Measurements from ENCODE around the gene VN1R5. TPM values are rescaled to one million over a fixed set of nuclear protein-coding genes. Genes with fewer than 3 reads are reported as not detected.
A peak's percentile ranks its signal among the peaks of the same experiment; 100 is the strongest.
"Not testable (repeated sequence)": the region's sequence is repeated elsewhere in the genome, so short reads cannot be mapped to it uniquely, and the experiment has no call there.

Gene VN1R5
- polyA plus RNA-seq (2014; cell fraction: cytosol; rRNA removed): not detected in 2 replicates
- not detected in 2 replicates for polyA plus RNA-seq (2014; cell fraction: nucleus; rRNA removed)

DNA sequence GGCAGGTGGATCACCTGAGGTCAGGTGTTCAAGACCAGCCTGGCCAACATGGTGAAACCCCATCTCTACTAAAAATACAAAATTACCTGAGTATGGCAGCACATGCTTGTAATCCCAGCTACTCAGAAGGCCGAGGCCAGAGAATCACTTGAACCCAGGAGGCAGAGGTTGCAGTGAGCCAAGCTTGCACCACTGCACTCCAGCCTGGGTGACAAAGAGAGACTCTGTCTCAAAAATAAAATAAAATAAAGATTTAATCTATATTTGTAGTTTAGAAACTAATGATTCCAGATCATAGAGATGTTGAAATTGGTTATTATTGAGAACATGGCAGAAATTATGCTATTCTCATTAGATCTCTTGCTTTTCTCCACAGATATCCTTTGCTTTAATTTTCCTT is at the start of gene VN1R5:
TSS of gene VN1R5 (plus strand) at position 301 of the 400 bp plus-strand sequence.
- not testable (repeated sequence) for DNase-seq (ENCODE audit: low spot score)

DNA sequence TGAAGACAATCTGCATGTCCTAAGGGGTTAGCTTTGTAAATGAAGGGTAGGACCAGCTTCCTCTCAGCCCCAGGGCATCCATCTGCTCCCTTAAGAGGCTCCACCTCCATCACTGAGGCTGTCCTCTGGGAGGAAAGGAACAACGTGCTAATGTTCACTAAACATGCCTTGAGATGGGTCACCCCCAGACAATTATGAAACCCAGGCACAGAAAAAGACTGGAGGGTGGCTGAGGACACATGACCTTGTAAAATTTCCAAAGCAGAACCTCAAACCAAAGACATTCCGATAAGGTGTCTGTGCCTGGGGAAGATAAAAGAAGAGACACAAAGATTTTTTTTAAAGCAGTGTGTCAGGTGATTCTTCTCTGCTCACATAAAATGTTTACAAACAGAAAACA is 46.5 kb upstream of the VN1R5 start:
- no peak for DNase-seq (ENCODE audit: low spot score)

DNA sequence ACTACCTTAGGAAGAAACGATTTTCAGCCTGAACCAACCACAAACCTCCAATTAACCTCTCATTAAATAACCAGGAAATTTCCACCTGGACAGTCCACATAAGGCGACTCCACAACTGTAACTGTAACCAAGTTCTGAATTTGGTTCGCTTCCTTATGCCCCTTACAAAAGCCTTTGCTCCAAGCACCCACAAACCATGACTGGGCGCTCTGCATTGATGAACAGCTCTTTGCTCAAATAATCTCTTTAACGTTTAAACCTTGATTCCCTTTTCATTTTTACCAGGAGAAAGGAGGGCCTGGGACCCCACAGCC is 45.9 kb upstream of the VN1R5 start:
- DNase-seq (ENCODE audit: low spot score): no peak

DNA sequence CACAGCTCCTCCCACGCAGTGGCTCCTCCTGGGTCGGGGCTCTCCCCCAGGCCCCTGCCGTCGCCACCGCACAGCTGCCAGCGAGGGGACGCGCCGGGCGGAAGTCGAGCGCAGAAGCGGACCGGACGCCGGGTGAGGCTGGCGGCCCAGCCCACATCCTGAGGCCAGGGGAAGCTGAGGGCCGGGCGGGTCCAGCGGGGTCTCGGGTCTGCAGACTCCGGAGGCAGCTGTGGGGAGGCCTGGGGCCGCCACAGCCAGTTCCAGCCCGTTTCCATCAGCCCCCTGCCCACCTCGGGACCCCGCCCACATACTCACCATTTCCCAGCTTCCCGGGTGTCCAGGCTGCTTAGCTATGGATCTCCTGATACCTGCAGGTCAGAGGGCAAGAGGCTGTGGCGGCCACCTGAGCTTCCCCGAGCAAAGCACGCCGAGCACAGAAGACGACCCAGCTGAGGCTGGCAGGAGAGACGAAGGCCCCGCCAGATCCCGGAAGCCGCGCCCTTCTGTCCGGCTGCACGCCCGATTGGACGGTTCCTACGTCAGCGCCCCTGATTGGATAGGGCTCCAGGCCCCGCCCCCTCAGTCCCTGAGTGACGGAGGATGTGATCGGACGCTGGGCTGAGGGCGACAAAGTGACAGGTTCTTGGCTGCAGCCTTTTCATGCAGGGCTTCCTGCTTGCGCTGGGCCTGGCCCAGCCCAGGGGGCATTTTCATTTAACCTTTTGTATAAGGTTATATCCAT is 45.3 kb upstream of the VN1R5 start:
- DNase-seq (ENCODE audit: low spot score): peak; percentile 95

DNA sequence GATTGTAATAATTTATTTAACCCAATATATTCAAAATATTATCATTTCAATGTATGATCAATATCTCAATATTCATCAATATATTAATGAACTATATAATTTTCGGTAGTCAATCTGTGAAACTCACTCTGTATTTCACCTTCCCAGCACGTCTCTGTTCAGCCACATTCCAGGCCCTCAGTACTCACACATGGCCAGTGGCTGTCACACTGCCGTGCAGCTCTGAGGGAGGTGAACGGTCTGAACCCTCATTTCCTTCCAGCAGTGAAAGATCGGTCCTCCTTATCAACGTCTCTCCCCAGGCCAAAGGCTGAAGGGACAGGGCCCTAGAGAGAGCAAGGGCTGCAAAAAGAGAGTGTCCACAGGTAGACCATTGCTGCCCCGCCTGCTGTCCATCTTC is 44.5 kb upstream of the VN1R5 start:
- peak; percentile 7 for DNase-seq (ENCODE audit: low spot score)

DNA sequence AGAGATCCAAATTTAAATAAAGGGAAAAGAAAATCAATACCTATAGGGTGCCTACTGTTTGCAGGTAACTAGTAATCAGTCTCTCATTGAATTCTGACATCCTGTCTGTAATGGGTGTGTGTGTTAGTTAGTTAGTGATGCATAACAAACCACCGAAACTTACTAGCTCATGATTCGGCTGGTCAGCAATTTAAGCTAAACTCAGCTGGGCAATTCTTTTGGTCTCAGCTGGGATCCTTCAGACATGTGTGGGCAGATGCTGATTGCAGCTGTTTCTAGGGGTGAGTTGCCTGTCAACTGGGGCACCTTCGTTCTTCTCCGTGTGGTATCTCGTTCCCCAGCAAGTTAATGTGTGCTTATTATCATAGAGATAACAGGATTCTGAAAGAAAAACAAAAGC is 43.9 kb upstream of the VN1R5 start:
- DNase-seq (ENCODE audit: low spot score): no peak

DNA sequence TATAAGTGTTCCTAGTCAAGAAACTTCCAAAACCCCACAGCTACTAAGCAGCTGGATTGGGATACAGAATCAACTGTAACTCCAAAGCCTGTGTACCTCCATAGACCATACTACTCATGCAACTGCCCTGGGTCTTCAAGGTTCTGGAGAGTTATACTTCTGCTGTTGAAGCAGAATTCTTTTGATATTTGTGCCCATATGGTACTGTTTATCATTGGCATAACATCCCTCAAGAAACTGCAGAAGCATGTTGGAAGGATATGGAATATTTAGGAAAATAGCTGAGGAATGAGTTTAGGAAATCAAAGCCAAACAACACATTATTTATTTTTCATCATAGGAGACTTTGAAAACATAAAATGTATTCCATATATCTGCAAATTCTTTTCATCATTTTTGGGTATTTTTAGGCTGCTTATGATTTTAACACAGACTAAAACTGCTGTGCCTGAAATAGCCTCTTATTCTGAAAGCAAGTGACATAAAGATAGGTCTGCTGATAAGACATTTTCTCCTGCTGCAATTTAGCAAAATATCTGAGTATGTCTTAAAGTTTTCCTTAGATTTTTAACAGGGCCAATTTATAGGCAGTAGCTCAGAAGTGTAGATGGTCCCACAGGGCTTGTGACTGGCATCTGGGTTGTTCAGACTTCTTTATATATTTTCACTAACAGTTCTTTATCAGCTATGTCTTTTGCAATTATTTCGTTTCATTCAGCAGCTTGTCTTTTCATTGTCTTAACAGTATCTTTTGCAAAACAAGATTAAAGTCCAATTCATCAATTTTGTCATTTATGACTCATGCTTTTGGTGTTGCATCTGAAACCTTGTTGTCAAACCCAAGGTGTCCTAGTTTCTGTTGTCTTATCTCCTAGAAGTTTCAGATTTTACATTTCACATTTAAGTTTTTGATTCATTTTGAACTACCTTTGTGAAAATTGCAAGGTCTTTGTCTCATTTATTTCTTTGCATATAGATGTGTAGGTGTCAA is 43.0 kb upstream of the VN1R5 start:
- DNase-seq (ENCODE audit: low spot score): no peak

DNA sequence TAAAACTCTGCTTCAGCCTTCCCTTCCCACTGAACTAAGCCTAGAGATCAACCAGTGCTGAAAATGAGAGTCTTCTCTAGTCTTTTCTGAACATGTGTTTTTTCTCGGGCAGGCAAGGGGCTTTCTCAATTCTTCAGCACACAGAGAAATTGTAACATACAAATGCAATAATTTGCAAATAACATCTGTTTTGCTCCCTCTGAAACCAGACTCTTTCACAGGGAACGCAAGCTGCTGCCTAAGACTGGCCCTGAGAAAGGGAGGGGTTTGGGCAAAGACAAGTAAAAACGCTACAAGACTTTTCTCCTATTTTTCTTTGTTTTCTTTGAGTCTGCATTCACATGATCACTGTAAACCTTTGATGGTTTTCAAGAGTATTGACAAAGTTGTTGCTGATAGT is 39.6 kb upstream of the VN1R5 start:
- no peak for DNase-seq (ENCODE audit: low spot score)

DNA sequence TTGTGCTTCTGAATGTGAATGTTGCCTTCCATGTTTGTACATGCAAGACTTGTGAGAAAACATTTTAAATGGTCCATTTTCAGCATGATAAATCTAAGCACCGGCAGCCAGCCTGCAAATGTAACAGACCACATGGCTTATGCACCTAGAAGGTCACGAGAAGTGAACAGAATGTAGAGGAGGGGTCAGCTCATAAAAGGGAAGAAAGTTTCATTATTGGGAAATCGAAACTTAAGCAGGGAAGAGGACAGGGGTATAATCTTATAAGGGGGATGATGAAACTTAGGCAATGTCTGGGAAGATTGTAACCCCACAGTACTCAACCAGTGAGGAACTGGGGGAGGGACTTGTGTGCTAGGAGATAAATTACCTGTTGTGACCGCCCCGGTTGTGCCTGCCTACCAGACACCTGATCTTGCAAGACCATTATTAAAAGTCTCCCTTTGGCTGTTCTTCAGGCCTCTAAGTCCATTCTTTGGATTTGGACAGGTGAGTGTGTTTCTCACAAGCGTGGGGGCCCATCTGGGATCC is 37.7 kb upstream of the VN1R5 start:
- no peak for DNase-seq (ENCODE audit: low spot score)

DNA sequence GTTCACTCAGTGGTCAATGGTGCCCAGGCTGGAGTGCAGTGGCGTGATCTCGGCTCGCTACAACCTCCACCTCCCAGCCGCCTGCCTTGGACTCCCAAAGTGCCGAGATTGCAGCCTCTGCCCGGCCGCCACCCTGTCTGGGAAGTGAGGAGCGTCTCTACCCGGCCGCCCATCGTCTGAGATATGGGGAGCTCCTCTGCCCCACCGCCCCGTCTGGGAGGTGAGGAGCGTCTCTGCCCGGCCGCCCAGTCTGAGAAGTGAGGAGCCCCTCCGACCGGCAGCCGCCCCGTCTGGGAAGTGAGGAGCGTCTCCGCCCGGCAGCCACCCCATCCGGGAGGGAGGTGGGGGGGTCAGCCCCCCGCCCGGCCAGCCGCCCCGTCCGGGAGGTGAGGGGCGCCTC is 35.6 kb upstream of the VN1R5 start:
- DNase-seq (ENCODE audit: low spot score): not testable (repeated sequence)

DNA sequence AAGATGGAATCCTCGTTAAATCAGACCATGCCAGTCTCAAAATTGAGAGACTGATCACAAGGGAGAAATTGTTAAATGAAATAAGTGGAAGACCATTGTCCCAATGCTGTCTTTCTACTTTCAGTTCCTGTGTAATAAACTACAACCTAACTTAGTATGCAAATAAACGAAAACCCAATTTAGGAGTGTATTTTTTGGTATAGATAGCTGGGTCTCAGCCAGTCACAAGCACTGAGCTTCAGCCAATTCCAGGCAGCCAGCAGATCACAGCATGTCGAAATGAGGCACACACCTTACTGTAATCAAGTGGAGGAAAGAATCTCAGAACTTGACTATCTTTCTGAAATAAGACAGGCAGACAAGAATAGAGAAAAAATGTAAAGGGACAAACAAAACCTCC is 33.0 kb upstream of the VN1R5 start:
- DNase-seq (ENCODE audit: low spot score): no peak

DNA sequence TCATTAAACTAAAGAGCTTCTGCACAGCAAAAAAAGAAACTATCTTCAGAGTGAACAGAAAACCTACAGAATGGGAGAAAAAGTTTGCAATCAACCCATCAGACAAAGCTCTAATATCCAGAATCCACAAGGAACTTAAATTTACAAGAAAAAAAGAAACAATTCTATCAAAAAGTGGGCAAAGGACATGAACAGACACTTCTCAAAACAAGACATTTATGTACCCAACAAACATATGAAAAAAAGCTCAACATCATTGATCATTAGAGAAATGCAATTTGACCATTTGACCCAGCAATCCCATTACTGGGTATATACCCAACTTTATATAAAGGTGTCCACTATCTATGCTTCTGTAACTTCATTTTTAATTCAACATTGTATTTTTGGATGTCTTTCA is 31.1 kb upstream of the VN1R5 start:
- no peak for DNase-seq (ENCODE audit: low spot score)

DNA sequence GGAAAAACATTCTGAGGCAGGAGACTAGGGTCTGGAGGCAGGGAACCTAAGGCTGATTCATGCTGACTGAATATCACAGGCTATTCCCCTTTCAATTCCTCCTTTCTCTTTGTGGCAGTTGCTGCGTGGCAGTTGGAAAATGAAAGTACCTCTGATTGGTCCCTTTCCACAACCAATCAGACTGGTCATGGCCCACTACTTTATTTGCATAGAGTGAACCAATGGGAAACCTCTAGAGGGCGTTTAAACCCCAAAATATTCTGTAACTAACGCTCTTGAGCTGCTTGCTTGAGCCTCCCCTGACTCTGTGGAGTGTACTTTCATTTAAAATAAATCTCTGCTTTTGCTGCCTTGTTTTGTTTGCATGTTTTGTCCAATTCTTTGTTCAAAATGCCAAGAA is 27.7 kb upstream of the VN1R5 start:
- DNase-seq (ENCODE audit: low spot score): peak; percentile 13

DNA sequence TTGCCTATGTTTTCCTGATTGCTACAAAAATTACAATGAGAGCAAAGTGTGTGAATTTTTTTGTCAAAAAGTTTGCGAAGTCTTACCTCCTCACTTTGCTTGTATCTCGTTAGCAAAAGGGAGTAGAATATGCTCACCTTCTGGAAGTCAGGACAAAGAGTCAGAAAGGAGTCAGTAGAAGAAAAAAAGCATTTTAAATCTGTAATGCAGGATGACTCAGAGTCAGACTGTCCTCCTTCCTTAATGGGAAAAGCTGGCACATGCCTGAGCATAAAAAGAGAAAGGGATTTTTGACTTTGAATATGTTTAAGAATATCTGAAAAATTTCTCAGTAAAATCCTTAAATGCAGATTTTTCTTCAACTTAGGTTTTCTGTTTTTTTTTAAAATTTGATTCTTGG is 14.2 kb upstream of the VN1R5 start:
- DNase-seq (ENCODE audit: low spot score): no peak

DNA sequence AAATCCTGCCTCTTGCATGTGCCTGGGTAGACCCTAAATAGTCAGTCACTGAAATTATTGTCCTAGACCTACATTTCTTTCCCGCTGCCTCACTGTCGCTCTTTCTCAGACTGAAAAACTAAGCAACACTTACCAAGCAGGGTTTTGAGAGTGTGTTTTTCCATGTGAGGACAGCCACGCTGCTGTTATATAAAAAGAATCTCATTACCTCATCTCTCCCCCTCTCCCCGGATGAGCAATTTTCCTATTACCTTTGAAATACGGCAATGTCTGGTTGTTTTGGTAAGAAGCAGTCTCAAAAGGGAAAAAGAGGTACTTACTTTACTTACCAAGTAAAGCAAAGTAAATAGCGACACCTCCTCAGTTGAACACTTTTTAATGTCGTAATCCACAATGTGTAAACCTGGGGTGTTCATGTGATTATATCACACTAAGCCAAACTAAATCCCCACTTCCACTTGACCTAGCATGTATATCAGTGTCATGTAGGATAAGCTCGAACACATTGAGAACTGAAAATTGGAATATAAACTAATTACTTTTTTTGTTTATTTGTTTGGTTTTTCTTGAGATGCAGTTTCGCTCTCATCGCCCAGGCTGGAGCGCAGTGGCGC is 12.2 kb upstream of the VN1R5 start:
- DNase-seq (ENCODE audit: low spot score): no peak

DNA sequence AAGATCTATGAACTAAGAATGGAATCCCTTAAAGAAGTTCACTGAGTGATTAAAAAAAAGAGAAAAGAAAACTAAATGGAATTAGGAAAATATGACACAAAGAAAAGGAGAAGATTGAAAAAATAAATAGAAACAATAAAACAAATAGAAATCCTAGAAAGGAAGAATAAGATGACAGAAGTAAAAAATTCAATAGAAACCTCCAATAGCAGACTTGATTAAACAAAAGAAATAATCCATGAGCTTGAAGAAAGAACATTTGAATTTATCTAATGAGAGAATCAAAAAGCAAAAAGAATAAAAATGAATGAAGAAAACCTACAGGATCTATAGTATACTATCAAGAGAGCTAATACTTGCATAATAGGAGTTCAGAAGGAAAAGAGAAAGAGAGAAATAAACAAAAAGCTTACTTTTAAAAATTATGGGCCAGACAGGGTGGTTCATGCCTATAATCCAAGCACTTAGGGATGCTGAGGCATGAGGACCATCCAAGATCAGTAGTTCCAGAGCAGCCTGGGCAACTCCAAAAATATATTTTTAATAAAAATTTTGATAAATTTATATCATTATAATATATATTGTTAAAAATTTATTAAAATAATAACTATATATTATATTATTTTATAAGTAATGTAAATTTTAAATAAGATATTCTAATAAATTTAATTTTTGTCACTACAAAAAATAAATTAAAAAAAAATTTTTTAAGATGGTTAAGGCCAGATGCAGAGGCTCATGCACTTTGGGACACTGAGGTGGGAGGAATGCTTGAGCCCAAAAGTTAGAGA is 9.4 kb upstream of the VN1R5 start:
- DNase-seq (ENCODE audit: low spot score): no peak

DNA sequence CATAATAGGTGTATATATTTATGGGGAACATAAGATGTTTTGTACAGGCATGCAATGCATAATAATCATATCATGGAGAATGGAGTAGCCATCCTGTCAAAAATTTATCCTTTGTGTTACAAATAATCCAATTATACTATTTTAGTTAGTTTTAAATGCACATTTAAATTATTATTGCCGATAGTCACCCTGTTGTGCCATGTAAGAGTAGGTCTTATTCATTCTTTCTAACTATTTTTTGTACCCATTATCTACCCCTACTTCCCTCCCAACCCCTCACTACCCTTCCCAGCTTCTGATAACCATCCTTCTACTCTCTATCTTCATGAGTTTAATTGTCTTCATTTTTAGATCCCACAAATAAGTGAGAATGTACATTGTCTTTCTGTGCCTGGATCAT is 8.3 kb upstream of the VN1R5 start:
- DNase-seq (ENCODE audit: low spot score): no peak

DNA sequence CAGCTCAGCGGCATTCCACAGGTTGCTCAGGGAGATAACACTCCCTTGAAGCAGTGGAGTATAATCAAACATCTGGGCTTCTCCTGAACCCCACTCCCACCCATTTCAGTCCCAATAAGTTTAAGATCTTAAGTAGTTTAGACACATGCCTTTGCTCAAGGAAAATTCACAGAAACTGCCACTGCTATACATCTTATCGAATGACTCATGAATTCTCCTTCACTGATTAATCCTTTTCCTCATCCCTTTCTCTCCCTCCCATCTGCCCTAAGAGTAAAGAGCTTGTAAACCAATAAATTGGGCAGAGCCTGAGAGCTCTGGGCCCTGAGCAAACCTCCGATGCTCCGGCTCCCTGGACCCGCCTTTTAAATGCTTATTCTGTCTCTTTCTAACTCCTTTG is 10.2 kb downstream of the VN1R5 start:
- no peak for DNase-seq (ENCODE audit: low spot score)

DNA sequence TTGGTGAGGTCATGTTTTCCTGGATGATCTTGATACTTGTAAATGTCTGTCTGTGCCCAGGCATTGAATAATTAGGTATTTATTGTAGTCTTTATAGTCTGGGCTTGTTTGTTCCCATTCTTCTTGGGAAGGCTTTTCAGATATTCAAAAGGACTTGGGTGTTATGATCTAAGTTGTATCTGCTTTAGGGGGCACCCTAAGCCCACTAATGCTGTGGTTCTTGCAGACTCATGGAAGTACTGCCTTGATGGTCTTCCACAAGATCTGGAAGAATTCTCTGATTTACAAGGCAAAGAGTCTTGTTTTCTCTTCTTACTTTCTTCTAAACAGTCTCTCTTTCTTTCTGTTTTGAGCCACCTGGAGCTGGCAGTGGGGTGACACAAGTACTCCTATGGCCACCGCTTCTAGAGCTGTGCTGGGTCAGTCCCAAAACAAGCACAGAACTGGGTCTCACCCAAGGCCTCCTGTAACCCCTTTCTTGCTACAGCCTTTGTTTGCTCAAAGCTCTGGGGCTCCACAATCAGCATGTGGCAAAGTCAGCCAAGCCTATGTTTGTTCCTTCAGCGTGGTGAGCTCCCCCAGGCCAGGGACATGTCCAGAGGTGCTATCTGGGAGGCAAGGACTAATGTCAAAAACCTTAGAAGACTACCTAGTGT is 12.6 kb downstream of the VN1R5 start:
- DNase-seq (ENCODE audit: low spot score): no peak

DNA sequence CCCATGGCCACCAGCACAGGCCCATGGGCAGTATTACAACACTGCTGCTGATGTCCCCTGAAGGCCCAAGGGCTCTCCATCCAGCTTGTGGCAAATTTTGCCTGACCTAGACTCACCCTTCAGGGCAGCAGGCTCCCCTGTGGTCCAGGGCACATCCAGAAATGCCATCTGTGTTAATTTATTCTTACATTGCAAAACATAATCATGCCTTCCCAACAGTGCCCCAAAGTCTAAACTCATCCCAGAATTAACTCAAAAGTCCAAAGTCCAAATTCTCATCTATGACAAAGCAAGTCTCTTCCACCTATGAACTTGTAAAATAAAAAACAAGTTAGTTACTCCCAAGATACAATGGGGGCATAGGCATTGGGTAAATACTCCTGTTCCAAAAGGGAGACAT is 13.3 kb downstream of the VN1R5 start:
- no peak for DNase-seq (ENCODE audit: low spot score)

DNA sequence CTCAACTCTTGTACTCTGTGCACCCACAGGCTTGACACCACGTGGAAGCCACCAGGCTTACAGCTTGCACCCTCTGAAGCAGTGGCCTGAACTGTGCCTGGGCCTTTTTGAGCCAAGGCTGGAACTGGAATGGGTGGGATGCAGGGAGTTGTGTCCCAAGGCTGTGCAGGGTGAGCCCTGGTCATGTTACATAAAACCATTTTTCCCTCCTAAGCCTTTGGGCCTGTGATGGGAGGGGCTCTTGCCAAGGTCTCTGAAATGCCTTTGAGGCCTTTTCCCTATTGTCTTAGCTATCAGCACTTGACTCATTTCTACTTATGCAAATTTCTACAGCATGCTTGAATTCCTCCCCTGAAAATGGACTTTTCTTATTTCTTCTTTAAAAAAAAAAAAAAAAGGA is 14.1 kb downstream of the VN1R5 start:
- no peak for DNase-seq (ENCODE audit: low spot score)
